ENCODE data around the gene METTL21C.

Gene METTL21C

GRCh38 chr13:102708211-102708610 is 13.4 kb upstream of the METTL21C start:
- Histone ChIP-seq H3K36me3 (ENCODE audit: control insufficient read depth, insufficient read depth, low read length) (no peaks in the 10 kb centered on the region), H3K9me3 (ENCODE audit: control insufficient read depth, insufficient read depth, low read length) (no peaks in the 10 kb centered on the region), H3K27me3 (ENCODE audit: control insufficient read depth, insufficient read depth, low read length) (no peaks in the 10 kb centered on the region), H3K4me1 (ENCODE audit: control insufficient read depth, insufficient read depth, low read length) (no peaks in the 10 kb centered on the region), H3K4me3 (ENCODE audit: low read depth, low read length) (no peak overlapping the region), H3K9ac (ENCODE audit: low read depth, low read length) (no peak overlapping the region)

- no peak overlapping the region for H3K9ac ChIP-seq (ENCODE audit: low read depth, low read length)
- H3K36me3 ChIP-seq (ENCODE audit: control insufficient read depth, insufficient read depth, low read length): no peaks in the 10 kb centered on the region
- no peaks in the 10 kb centered on the region for H3K4me1 ChIP-seq (ENCODE audit: control insufficient read depth, insufficient read depth, low read length)
- no peaks in the 10 kb centered on the region for H3K9me3 ChIP-seq (ENCODE audit: control insufficient read depth, insufficient read depth, low read length)
- no peak overlapping the region for H3K4me3 ChIP-seq (ENCODE audit: low read depth, low read length)
- H3K27me3 ChIP-seq (ENCODE audit: control insufficient read depth, insufficient read depth, low read length): no peaks in the 10 kb centered on the region
Measured at GRCh38 chr13:102707467-102707866, 12.6 kb upstream of the METTL21C start.

- Histone ChIP-seq H3K9ac (ENCODE audit: low read depth, low read length) (no peak overlapping the region), H3K4me3 (ENCODE audit: low read depth, low read length) (no peak overlapping the region), H3K9me3 (ENCODE audit: control insufficient read depth, insufficient read depth, low read length) (no peaks in the 10 kb centered on the region), H3K27me3 (ENCODE audit: control insufficient read depth, insufficient read depth, low read length) (no peaks in the 10 kb centered on the region), H3K36me3 (ENCODE audit: control insufficient read depth, insufficient read depth, low read length) (no peaks in the 10 kb centered on the region), H3K4me1 (ENCODE audit: control insufficient read depth, insufficient read depth, low read length) (no peaks in the 10 kb centered on the region)
Measured at GRCh38 chr13:102704238-102705058, 9.6 kb upstream of the METTL21C start.

DNA sequence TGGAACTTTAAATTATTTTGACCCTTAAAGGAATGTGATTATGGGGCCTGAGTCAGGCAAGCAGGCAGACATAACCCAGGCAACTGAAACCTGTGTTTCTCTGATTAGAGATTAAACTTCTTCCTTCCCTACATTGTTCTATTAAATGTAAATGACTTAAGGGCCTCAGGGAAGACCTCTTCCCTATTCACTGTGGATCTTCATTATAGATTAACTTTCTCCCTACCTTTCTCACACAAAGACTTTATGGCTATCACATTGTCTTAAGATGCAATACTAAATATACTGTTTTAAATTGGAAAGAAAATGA is 8.8 kb upstream of the METTL21C start:
- H3K4me1 ChIP-seq (ENCODE audit: control insufficient read depth, insufficient read depth, low read length): no peaks in the 10 kb centered on the region
- no peak overlapping the region for H3K4me3 ChIP-seq (ENCODE audit: low read depth, low read length)
- no peaks in the 10 kb centered on the region for H3K9me3 ChIP-seq (ENCODE audit: control insufficient read depth, insufficient read depth, low read length)
- H3K36me3 ChIP-seq (ENCODE audit: control insufficient read depth, insufficient read depth, low read length): no peaks in the 10 kb centered on the region
- H3K27me3 ChIP-seq (ENCODE audit: control insufficient read depth, insufficient read depth, low read length): no peaks in the 10 kb centered on the region
- no peak overlapping the region for H3K9ac ChIP-seq (ENCODE audit: low read depth, low read length)

DNA sequence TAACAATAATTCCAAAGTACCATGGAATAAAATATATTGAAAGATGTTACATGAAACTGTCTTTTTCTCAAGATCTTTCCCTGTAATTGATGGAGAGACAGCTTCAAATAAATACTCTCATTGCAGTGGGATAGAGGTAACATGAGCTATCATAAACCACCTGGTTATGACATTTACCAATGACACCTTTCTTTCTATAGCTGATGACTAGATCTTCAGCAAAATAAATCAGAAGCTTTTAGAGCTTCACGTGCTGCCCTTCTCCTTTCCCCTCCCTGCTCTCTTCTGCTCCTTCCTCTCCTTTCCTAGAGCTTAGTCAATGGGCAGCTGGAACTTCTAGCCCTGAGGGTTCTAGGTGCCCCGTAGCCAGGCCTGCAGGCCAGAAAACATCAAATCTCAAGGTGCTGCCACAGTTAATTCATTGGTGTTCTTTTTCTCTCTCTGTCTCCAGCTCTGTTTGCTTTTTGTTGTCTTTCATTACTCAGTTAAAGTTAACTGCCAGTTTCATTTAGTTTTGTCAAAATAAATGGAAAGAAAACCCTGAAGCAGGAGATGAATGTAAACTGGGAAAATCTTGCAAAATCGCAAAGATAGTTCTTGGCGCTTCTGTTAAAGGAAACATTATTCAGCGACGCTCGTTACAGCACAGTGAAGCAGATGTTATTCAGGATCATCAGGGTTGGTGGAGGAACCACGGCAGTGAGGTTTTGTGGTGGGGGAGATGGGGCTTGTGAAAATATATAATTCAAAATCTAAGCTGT is 8.3 kb upstream of the METTL21C start:
- Histone ChIP-seq H3K27me3 (ENCODE audit: control insufficient read depth, insufficient read depth, low read length) (no peaks in the 10 kb centered on the region), H3K9me3 (ENCODE audit: control insufficient read depth, insufficient read depth, low read length) (no peaks in the 10 kb centered on the region), H3K9ac (ENCODE audit: low read depth, low read length) (no peak overlapping the region), H3K4me3 (ENCODE audit: low read depth, low read length) (no peak overlapping the region), H3K4me1 (ENCODE audit: control insufficient read depth, insufficient read depth, low read length) (no peaks in the 10 kb centered on the region), H3K36me3 (ENCODE audit: control insufficient read depth, insufficient read depth, low read length) (no peaks in the 10 kb centered on the region)

DNA sequence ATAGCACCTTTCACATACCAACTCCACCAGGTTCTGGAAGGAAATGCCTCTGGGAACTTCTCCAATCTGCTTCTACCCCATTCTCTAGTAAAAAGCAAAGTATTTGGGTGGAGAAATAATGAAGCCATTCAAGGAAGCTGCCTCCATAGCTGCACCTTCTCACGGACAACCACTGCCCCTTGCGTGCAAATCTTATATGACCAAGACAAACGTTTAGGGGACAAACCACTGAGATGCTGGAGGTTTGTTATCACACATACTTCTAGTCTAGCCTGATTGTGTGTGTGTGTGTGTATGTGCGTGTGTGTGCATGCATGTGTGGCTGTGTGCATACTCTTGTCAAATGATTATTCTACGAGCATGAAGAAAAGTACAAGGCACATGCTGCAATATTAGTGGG is 6.5 kb upstream of the METTL21C start:
- Histone ChIP-seq H3K4me1 (ENCODE audit: control insufficient read depth, insufficient read depth, low read length) (no peaks in the 10 kb centered on the region), H3K9me3 (ENCODE audit: control insufficient read depth, insufficient read depth, low read length) (no peaks in the 10 kb centered on the region), H3K9ac (ENCODE audit: low read depth, low read length) (no peak overlapping the region), H3K36me3 (ENCODE audit: control insufficient read depth, insufficient read depth, low read length) (no peaks in the 10 kb centered on the region), H3K27me3 (ENCODE audit: control insufficient read depth, insufficient read depth, low read length) (no peaks in the 10 kb centered on the region), H3K4me3 (ENCODE audit: low read depth, low read length) (no peak overlapping the region)

GRCh38 chr13:102700088-102701031 is 5.5 kb upstream of the METTL21C start:
- Histone ChIP-seq H3K4me3 (ENCODE audit: low read depth, low read length) (no peak overlapping the region), H3K9me3 (ENCODE audit: control insufficient read depth, insufficient read depth, low read length) (no peaks in the 10 kb centered on the region), H3K4me1 (ENCODE audit: control insufficient read depth, insufficient read depth, low read length) (no peaks in the 10 kb centered on the region), H3K36me3 (ENCODE audit: control insufficient read depth, insufficient read depth, low read length) (no peaks in the 10 kb centered on the region), H3K27me3 (ENCODE audit: control insufficient read depth, insufficient read depth, low read length) (no peaks in the 10 kb centered on the region), H3K9ac (ENCODE audit: low read depth, low read length) (no peak overlapping the region)

DNA sequence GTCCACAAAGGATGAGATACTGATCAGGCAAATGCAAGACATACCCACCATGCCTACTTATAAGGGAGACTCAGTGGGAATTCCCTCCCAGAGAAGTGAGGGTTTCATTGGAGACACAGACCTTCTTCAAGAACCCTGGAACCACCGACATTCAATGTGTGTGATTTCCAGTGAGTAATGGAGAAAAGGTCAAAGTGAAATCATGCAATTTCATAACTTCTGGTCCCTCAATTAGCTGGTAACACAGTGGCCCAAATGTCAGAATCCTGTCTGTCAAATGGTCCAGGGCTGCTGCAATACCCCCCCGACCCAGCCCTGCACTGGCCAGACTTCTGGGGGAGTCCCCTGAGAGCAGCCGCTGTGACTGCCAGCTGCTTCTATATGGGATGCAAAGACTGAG is 4.7 kb upstream of the METTL21C start:
- Histone ChIP-seq H3K27me3 (ENCODE audit: control insufficient read depth, insufficient read depth, low read length) (no peaks in the 10 kb centered on the region), H3K9ac (ENCODE audit: low read depth, low read length) (no peak overlapping the region), H3K4me1 (ENCODE audit: control insufficient read depth, insufficient read depth, low read length) (no peaks in the 10 kb centered on the region), H3K4me3 (ENCODE audit: low read depth, low read length) (no peak overlapping the region), H3K9me3 (ENCODE audit: control insufficient read depth, insufficient read depth, low read length) (no peaks in the 10 kb centered on the region), H3K36me3 (ENCODE audit: control insufficient read depth, insufficient read depth, low read length) (no peaks in the 10 kb centered on the region)

GRCh38 chr13:102698649-102698980 is 3.8 kb upstream of the METTL21C start:
- H3K9me3 ChIP-seq (ENCODE audit: control insufficient read depth, insufficient read depth, low read length): no peaks in the 10 kb centered on the region
- no peak overlapping the region for H3K4me3 ChIP-seq (ENCODE audit: low read depth, low read length)
- no peaks in the 10 kb centered on the region for H3K4me1 ChIP-seq (ENCODE audit: control insufficient read depth, insufficient read depth, low read length)
- H3K27me3 ChIP-seq (ENCODE audit: control insufficient read depth, insufficient read depth, low read length): no peaks in the 10 kb centered on the region
- no peak overlapping the region for H3K9ac ChIP-seq (ENCODE audit: low read depth, low read length)
- H3K36me3 ChIP-seq (ENCODE audit: control insufficient read depth, insufficient read depth, low read length): no peaks in the 10 kb centered on the region

- Histone ChIP-seq H3K36me3 (ENCODE audit: control insufficient read depth, insufficient read depth, low read length) (no peaks in the 10 kb centered on the region), H3K9me3 (ENCODE audit: control insufficient read depth, insufficient read depth, low read length) (no peaks in the 10 kb centered on the region), H3K4me3 (ENCODE audit: low read depth, low read length) (no peak overlapping the region), H3K9ac (ENCODE audit: low read depth, low read length) (no peak overlapping the region), H3K4me1 (ENCODE audit: control insufficient read depth, insufficient read depth, low read length) (no peaks in the 10 kb centered on the region), H3K27me3 (ENCODE audit: control insufficient read depth, insufficient read depth, low read length) (no peaks in the 10 kb centered on the region)
Measured at GRCh38 chr13:102697929-102698648, 3.2 kb upstream of the METTL21C start.

- Histone ChIP-seq H3K27me3 (ENCODE audit: control insufficient read depth, insufficient read depth, low read length) (no peaks in the 10 kb centered on the region), H3K9me3 (ENCODE audit: control insufficient read depth, insufficient read depth, low read length) (no peaks in the 10 kb centered on the region), H3K9ac (ENCODE audit: low read depth, low read length) (no peak overlapping the region), H3K4me1 (ENCODE audit: control insufficient read depth, insufficient read depth, low read length) (peaks cover 5% of the 10 kb centered on the region), H3K4me3 (ENCODE audit: low read depth, low read length) (no peak overlapping the region), H3K36me3 (ENCODE audit: control insufficient read depth, insufficient read depth, low read length) (no peaks in the 10 kb centered on the region)
Measured at GRCh38 chr13:102697264-102697663, 2.4 kb upstream of the METTL21C start.
